Activated B cell treated with CpG ODN at 0.5 μM for 24 hours (primary cell): Measurements from ENCODE around the gene MINDY2. TPM values are rescaled to one million over a fixed set of nuclear protein-coding genes. Genes with fewer than 3 reads are reported as not detected.
"Not testable (repeated sequence)": the region's sequence is repeated elsewhere in the genome, so short reads cannot be mapped to it uniquely, and the experiment has no call there.

ENCODE experiments used
- ATAC-seq: fragments of 200-7000 bp; cut with Tn5 transposase; one replicate; pipeline ENCODE4 v1.10.0; 2021; ENCODE audit warnings: low read depth, mild to moderate bottlenecking, moderate library complexity
- CTCF ChIA-PET: fragments of 350-600 bp; sonication (Branson Sonifier 250); formaldehyde crosslinking; loops from one replicate; lab custom pipeline; 2021; ENCODE audit warnings: antibody characterized with exemption; lab: Charles Lee
- POLR2A ChIA-PET: fragments of 350-600 bp; sonication (Branson Sonifier 250); formaldehyde crosslinking; loops from one replicate; lab custom pipeline; 2021; ENCODE audit warnings: antibody characterized with exemption; lab: Charles Lee
- DNase-seq: peaks from one replicate; pipeline ENCODE4 v3.0.0; 2022
- H3K27ac Mint-ChIP-seq: one replicate; pipeline ENCODE4 v1.8.0; 2020; ENCODE audit warnings: mixed read lengths
- H3K27me3 Mint-ChIP-seq: one replicate; pipeline ENCODE4 v1.8.0; 2021; ENCODE audit warnings: mixed read lengths
- H3K36me3 Mint-ChIP-seq: one replicate; pipeline ENCODE4 v1.8.0; 2021; ENCODE audit warnings: low read depth, mixed read lengths
- H3K4me1 Mint-ChIP-seq: one replicate; pipeline ENCODE4 v1.8.0; 2021; ENCODE audit warnings: mixed read lengths
- H3K4me3 Mint-ChIP-seq: one replicate; pipeline ENCODE4 v1.8.0; 2020; ENCODE audit warnings: mild to moderate bottlenecking, mixed read lengths
- H3K9me3 Mint-ChIP-seq: one replicate; pipeline ENCODE4 v1.8.0; 2020; ENCODE audit warnings: mixed read lengths
- CTCF ChIP-seq: fragments of 200-600 bp; IDR thresholded peaks from one replicate; pipeline ENCODE4 v1.8.0; 2022; ENCODE audit warnings: antibody characterized with exemption, mild to moderate bottlenecking
- intact Hi-C: fragments of 100-400 bp; cut with micrococcal nuclease; formaldehyde crosslinking; loops from one replicate; pipeline ENCODE4 v1.15.1; 2024
- total RNA-seq: library from RNA; stranded (reverse); gene quantifications from 2 replicates; pipeline ENCODE4 v1.2.3, GENCODE V29; 2022

The MINDY2 gene
- total RNA-seq, 1 donor from 2014 or later, result 6.2 TPM

- CTCF ChIA-PET, result no interaction called here
- intact Hi-C loops, result no loop called here
- POLR2A ChIA-PET, result no interaction called here
- Mint-ChIP-seq H3K4me1 (no peaks in the 10 kb centered on the region), H3K27me3 (no peaks in the 10 kb centered on the region), H3K9me3 (no peaks in the 10 kb centered on the region), H3K27ac (no peak overlapping the region), H3K36me3 (peaks cover 65% of the 10 kb centered on the region), H3K4me3 (no peak overlapping the region)
- no peak for TF ChIP-seq CTCF
- DNase-seq (no peak), ATAC-seq (no peak)
Observed at GRCh38 chr15:58877999-58878825, 107.1 kb downstream of the MINDY2 start.

- no peaks in the 10 kb centered on the region for H3K4me1 Mint-ChIP-seq
- intact Hi-C loops, result no loop called here
- no peak for TF ChIP-seq CTCF
- no peaks in the 10 kb centered on the region for H3K9me3 Mint-ChIP-seq
- CTCF ChIA-PET, result interaction anchor here (0.8 kb wide), 1 partner anchor 109 kb away, joined by 3 read pairs; the partner anchor contains the start of gene MINDY2
- H3K36me3 Mint-ChIP-seq, result peaks cover 84% of the 10 kb centered on the region
- no peak overlapping the region for H3K27ac Mint-ChIP-seq
- POLR2A ChIA-PET, result interaction anchor here (0.6 kb wide), 1 partner anchor 78 kb away, joined by 4 read pairs; no protein-coding TSS in a partner anchor
- DNase-seq (no peak), ATAC-seq (no peak)
- H3K4me3 Mint-ChIP-seq, result no peak overlapping the region
- H3K27me3 Mint-ChIP-seq, result no peaks in the 10 kb centered on the region
Observed at GRCh38 chr15:58880320-58880719, 109.2 kb downstream of the MINDY2 start.

GRCh38 chr15:58882243-58882642 is 111.1 kb downstream of the MINDY2 start:
- CTCF ChIA-PET, result no interaction called here

GRCh38 chr15:58883926-58884325 is 112.8 kb downstream of the MINDY2 start:
- H3K27ac Mint-ChIP-seq, ATAC-seq, DNase-seq, H3K4me1 Mint-ChIP-seq, intact Hi-C loops, CTCF ChIA-PET, H3K4me3 Mint-ChIP-seq, POLR2A ChIA-PET, H3K27me3 Mint-ChIP-seq, H3K9me3 Mint-ChIP-seq: not testable (repeated sequence)
- H3K36me3 Mint-ChIP-seq, result peaks cover 91% of the 10 kb centered on the region

More at GRCh38 chr15:58882243-58882642, 111.1 kb downstream of the MINDY2 start:
- H3K27ac Mint-ChIP-seq, result no peak overlapping the region
- no peak overlapping the region for H3K4me3 Mint-ChIP-seq
- H3K4me1 Mint-ChIP-seq, result no peaks in the 10 kb centered on the region
- no peaks in the 10 kb centered on the region for H3K27me3 Mint-ChIP-seq
- no peak for TF ChIP-seq CTCF
- intact Hi-C loops, result no loop called here
- DNase-seq (no peak), ATAC-seq (no peak)
- POLR2A ChIA-PET, result no interaction called here
- no peaks in the 10 kb centered on the region for H3K9me3 Mint-ChIP-seq
- H3K36me3 Mint-ChIP-seq, result peaks cover 89% of the 10 kb centered on the region

GRCh38 chr15:58886921-58887320 is 115.8 kb downstream of the MINDY2 start:
- TF ChIP-seq CTCF, result no peak
- POLR2A ChIA-PET, result no interaction called here
- Mint-ChIP-seq H3K27ac (no peak overlapping the region), H3K27me3 (no peaks in the 10 kb centered on the region), H3K4me3 (no peak overlapping the region), H3K4me1 (no peaks in the 10 kb centered on the region), H3K9me3 (no peaks in the 10 kb centered on the region), H3K36me3 (peaks cover 88% of the 10 kb centered on the region)
- ATAC-seq (no peak), DNase-seq (no peak)
- CTCF ChIA-PET, result no interaction called here
- intact Hi-C loops, result no loop called here
